ENCODE measurements around the gene OAS2.

GRCh38 chr12:112941528-112942335, 36.6 kb upstream of the OAS2 start:
- TF ChIP-seq, protein P1, sequence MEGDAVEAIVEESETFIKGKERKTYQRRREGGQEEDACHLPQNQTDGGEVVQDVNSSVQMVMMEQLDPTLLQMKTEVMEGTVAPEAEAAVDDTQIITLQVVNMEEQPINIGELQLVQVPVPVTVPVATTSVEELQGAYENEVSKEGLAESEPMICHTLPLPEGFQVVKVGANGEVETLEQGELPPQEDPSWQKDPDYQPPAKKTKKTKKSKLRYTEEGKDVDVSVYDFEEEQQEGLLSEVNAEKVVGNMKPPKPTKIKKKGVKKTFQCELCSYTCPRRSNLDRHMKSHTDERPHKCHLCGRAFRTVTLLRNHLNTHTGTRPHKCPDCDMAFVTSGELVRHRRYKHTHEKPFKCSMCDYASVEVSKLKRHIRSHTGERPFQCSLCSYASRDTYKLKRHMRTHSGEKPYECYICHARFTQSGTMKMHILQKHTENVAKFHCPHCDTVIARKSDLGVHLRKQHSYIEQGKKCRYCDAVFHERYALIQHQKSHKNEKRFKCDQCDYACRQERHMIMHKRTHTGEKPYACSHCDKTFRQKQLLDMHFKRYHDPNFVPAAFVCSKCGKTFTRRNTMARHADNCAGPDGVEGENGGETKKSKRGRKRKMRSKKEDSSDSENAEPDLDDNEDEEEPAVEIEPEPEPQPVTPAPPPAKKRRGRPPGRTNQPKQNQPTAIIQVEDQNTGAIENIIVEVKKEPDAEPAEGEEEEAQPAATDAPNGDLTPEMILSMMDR (conservative IDR thresholded peaks at IDR 0.05; ENCODE audit: low read depth, low read length) = no peak
- TF ChIP-seq RAD21 (IDR thresholded peaks at IDR 0.05; ENCODE audit: low read length) = no peak
- no peak for TF ChIP-seq CEBPB (IDR thresholded peaks at IDR 0.05; ENCODE audit: low read depth, low read length)
- TF ChIP-seq, protein P2, sequence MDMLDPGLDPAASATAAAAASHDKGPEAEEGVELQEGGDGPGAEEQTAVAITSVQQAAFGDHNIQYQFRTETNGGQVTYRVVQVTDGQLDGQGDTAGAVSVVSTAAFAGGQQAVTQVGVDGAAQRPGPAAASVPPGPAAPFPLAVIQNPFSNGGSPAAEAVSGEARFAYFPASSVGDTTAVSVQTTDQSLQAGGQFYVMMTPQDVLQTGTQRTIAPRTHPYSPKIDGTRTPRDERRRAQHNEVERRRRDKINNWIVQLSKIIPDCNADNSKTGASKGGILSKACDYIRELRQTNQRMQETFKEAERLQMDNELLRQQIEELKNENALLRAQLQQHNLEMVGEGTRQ (IDR thresholded peaks at IDR 0.05; ENCODE audit: low read depth, low read length) = no peak
- TF ChIP-seq MAFK (IDR thresholded peaks at IDR 0.05; ENCODE audit: low read depth, low read length) = no peak
- no peak for TF ChIP-seq POLR2A (IDR thresholded peaks at IDR 0.05; ENCODE audit: low read depth, low read length)
- no peak for TF ChIP-seq MAZ (IDR thresholded peaks at IDR 0.05; ENCODE audit: borderline replicate concordance, low read depth, low read length)
- TF ChIP-seq RFX5 (IDR thresholded peaks at IDR 0.05; ENCODE audit: low read depth, low read length) = no peak
- no peak for TF ChIP-seq MXI1 (IDR thresholded peaks at IDR 0.05; ENCODE audit: borderline replicate concordance, low read depth, low read length)
